Activated naive CD4-positive, alpha-beta T cell treated with anti-CD3 and anti-CD28 coated beads, Interleukin-2, amount 50 U/mL, for 72 hours (primary cell): ENCODE measurements around the gene FBN1. TPM values are rescaled to one million over a fixed set of nuclear protein-coding genes. Genes with fewer than 3 reads are reported as not detected.

Experiments
- ATAC-seq, 2 donors: fragments of 150-1000 bp; cut with Tn5 transposase; 2 replicates each; pipeline ENCODE4 v1.10.0; 2021; ENCODE audit warnings: mild to moderate bottlenecking in 2 of 2, moderate library complexity in 2 of 2
- DNase-seq, 2 donors: peaks; one replicate each; pipeline ENCODE4 v3.0.0; 2021 to 2022; ENCODE audit warnings: low spot score in 2 of 2
- H3K27ac Mint-ChIP-seq, 2 donors: one replicate each; pipeline ENCODE4 v1.8.0; 2022; ENCODE audit warnings: mild to moderate bottlenecking in 2 of 2, mixed read lengths in 2 of 2
- H3K36me3 Mint-ChIP-seq, 2 donors: one replicate each; pipeline ENCODE4 v1.8.0; 2022; ENCODE audit warnings: mixed read lengths in 2 of 2
- H3K9me3 Mint-ChIP-seq, 2 donors: one replicate each; pipeline ENCODE4 v1.8.0; 2022; ENCODE audit warnings: mixed read lengths in 2 of 2
- total RNA-seq, 2 donors: library from RNA; stranded (reverse); gene quantifications; one replicate each; pipeline ENCODE4 v1.2.3, GENCODE V29; 2022

The FBN1 gene
- total RNA-seq, 2 donors from 2014 or later, result 0.52 to 1.4 TPM

- DNase-seq, result no peak
These were observed 12.6 kb upstream of the FBN1 start for GRCh38 chr15:48657950-48658591.

GRCh38 chr15:48654801-48655200 lies 9.3 kb upstream of the FBN1 start:
- DNase-seq (no peak), ATAC-seq (no peak)
- Mint-ChIP-seq H3K9me3 (no peaks in the 10 kb centered on the region), H3K36me3 (no peaks in the 10 kb centered on the region), H3K27ac (no peak overlapping the region)

More at GRCh38 chr15:48657950-48658591, 12.6 kb upstream of the FBN1 start:
- H3K36me3 Mint-ChIP-seq, result no peaks in the 10 kb centered on the region
- no peak for ATAC-seq
- no peak overlapping the region for H3K27ac Mint-ChIP-seq
- H3K9me3 Mint-ChIP-seq, result peaks cover 0 to 4% of the 10 kb centered on the region in 2 donors

- no peak for DNase-seq
- no peaks in the 10 kb centered on the region for H3K36me3 Mint-ChIP-seq
- H3K9me3 Mint-ChIP-seq, result no peaks in the 10 kb centered on the region
- no peak for ATAC-seq
- H3K27ac Mint-ChIP-seq, result no peak overlapping the region
These were observed 8.6 kb upstream of the FBN1 start for GRCh38 chr15:48653913-48654670.

- no peak for ATAC-seq
- H3K27ac Mint-ChIP-seq, result no peak overlapping the region
- H3K36me3 Mint-ChIP-seq, result no peaks in the 10 kb centered on the region
- no peak for DNase-seq
- no peaks in the 10 kb centered on the region for H3K9me3 Mint-ChIP-seq
These were observed 7.7 kb upstream of the FBN1 start for GRCh38 chr15:48653216-48653615.

- H3K36me3 Mint-ChIP-seq, result no peaks in the 10 kb centered on the region
- DNase-seq, result no peak
- ATAC-seq, result no peak
- no peak overlapping the region for H3K27ac Mint-ChIP-seq
- no peaks in the 10 kb centered on the region for H3K9me3 Mint-ChIP-seq
These were observed 7.1 kb upstream of the FBN1 start for GRCh38 chr15:48652510-48653076.

GRCh38 chr15:48650931-48651330 lies 5.4 kb upstream of the FBN1 start:
- no peak for DNase-seq
- ATAC-seq, result no peak
- no peaks in the 10 kb centered on the region for H3K9me3 Mint-ChIP-seq
- H3K36me3 Mint-ChIP-seq, result no peaks in the 10 kb centered on the region
- H3K27ac Mint-ChIP-seq, result no peak overlapping the region

- H3K27ac Mint-ChIP-seq, result no peak overlapping the region
- no peaks in the 10 kb centered on the region for H3K36me3 Mint-ChIP-seq
- DNase-seq (no peak), ATAC-seq (no peak)
- H3K9me3 Mint-ChIP-seq, result no peaks in the 10 kb centered on the region
These were observed 2.5 kb upstream of the FBN1 start for GRCh38 chr15:48647962-48648361.

GRCh38 chr15:48646331-48646730 lies 822 bp upstream of the FBN1 start:
- DNase-seq, result no peak
- ATAC-seq, result no peak
- no peak overlapping the region for H3K27ac Mint-ChIP-seq
- no peaks in the 10 kb centered on the region for H3K9me3 Mint-ChIP-seq
- no peaks in the 10 kb centered on the region for H3K36me3 Mint-ChIP-seq

GRCh38 chr15:48644827-48645557 lies 517 bp downstream of the FBN1 start:
- no peaks in the 10 kb centered on the region for H3K36me3 Mint-ChIP-seq
- DNase-seq (peak in 1 of 2 donors; percentile 24), ATAC-seq (peak; percentile 55 to 68)
- H3K27ac Mint-ChIP-seq, result no peak overlapping the region
- H3K9me3 Mint-ChIP-seq, result no peaks in the 10 kb centered on the region

- no peaks in the 10 kb centered on the region for H3K9me3 Mint-ChIP-seq
- no peaks in the 10 kb centered on the region for H3K36me3 Mint-ChIP-seq
- no peak for DNase-seq
- no peak for ATAC-seq
- H3K27ac Mint-ChIP-seq, result no peak overlapping the region
These were observed 1.1 kb downstream of the FBN1 start for GRCh38 chr15:48644467-48644826.

- Mint-ChIP-seq H3K9me3 (no peaks in the 10 kb centered on the region), H3K36me3 (no peaks in the 10 kb centered on the region), H3K27ac (no peak overlapping the region)
- no peak for ATAC-seq
- no peak for DNase-seq
These were observed 1.6 kb downstream of the FBN1 start for GRCh38 chr15:48643776-48644466.

- no peak overlapping the region for H3K27ac Mint-ChIP-seq
- DNase-seq (no peak), ATAC-seq (no peak)
- no peaks in the 10 kb centered on the region for H3K9me3 Mint-ChIP-seq
- H3K36me3 Mint-ChIP-seq, result no peaks in the 10 kb centered on the region
These were observed 2.3 kb downstream of the FBN1 start for GRCh38 chr15:48643206-48643605.

- ATAC-seq, result no peak
- Mint-ChIP-seq H3K36me3 (no peaks in the 10 kb centered on the region), H3K9me3 (no peaks in the 10 kb centered on the region), H3K27ac (no peak overlapping the region)
- DNase-seq, result no peak
These were observed 2.7 kb downstream of the FBN1 start for GRCh38 chr15:48642795-48643194.

GRCh38 chr15:48641416-48641815 lies 4.1 kb downstream of the FBN1 start:
- Mint-ChIP-seq H3K27ac (no peak overlapping the region), H3K9me3 (no peaks in the 10 kb centered on the region), H3K36me3 (no peaks in the 10 kb centered on the region)
- DNase-seq (no peak), ATAC-seq (no peak)

- DNase-seq, result no peak
- no peak overlapping the region for H3K27ac Mint-ChIP-seq
- no peaks in the 10 kb centered on the region for H3K36me3 Mint-ChIP-seq
- no peaks in the 10 kb centered on the region for H3K9me3 Mint-ChIP-seq
- ATAC-seq, result no peak
These were observed 6.5 kb downstream of the FBN1 start for GRCh38 chr15:48638963-48639362.

GRCh38 chr15:48637639-48638038 lies 7.9 kb downstream of the FBN1 start:
- no peak for ATAC-seq
- H3K36me3 Mint-ChIP-seq, result no peaks in the 10 kb centered on the region
- DNase-seq, result no peak
- H3K27ac Mint-ChIP-seq, result no peak overlapping the region
- H3K9me3 Mint-ChIP-seq, result no peaks in the 10 kb centered on the region

- DNase-seq, result no peak
- Mint-ChIP-seq H3K27ac (no peak overlapping the region), H3K36me3 (no peaks in the 10 kb centered on the region), H3K9me3 (no peaks in the 10 kb centered on the region)
- no peak for ATAC-seq
These were observed 9.0 kb downstream of the FBN1 start for GRCh38 chr15:48636511-48636910.
